H9 (cell line): Measurements from ENCODE around the gene ZNF783. TPM values are rescaled to one million over a fixed set of nuclear protein-coding genes. Genes with fewer than 3 reads are reported as not detected.

ENCODE experiments used
- DNase-seq: peaks from one replicate; pipeline ENCODE4 v3.0.0-alpha.2; 2017
- H2AFZ ChIP-seq: one replicate; pipeline ENCODE4 v1.6.1; 2013; ENCODE audit warnings: mild to moderate bottlenecking, low read length, control low read depth, moderate library complexity
- H2AK5ac ChIP-seq: 2 replicates; pipeline ENCODE4 v1.6.1; 2013; ENCODE audit warnings: low read length, control low read depth, mixed read lengths; ENCODE audit not compliant: insufficient read length
- H2BK120ac ChIP-seq: one replicate; pipeline ENCODE4 v1.6.1; 2013; ENCODE audit warnings: low read depth, mild to moderate bottlenecking, low read length, control low read depth, inconsistent platforms; ENCODE audit not compliant: poor library complexity, severe bottlenecking
- H2BK12ac ChIP-seq: 2 replicates; pipeline ENCODE4 v1.6.1; 2013; ENCODE audit warnings: low read length, control low read depth, mixed read lengths, low read depth; ENCODE audit not compliant: insufficient read length
- H2BK15ac ChIP-seq: 2 replicates; pipeline ENCODE4 v1.6.1; 2013; ENCODE audit warnings: low read depth, low read length, control low read depth
- H2BK20ac ChIP-seq: one replicate; pipeline ENCODE4 v1.6.1; 2013; ENCODE audit warnings: low read depth, mild to moderate bottlenecking, low read length, control low read depth, inconsistent platforms; ENCODE audit not compliant: poor library complexity, severe bottlenecking
- H2BK5ac ChIP-seq: 2 replicates; pipeline ENCODE4 v1.6.1; 2013; ENCODE audit warnings: low read length, control low read depth, mixed read lengths; ENCODE audit not compliant: insufficient read length
- H3K14ac ChIP-seq: 2 replicates; pipeline ENCODE4 v1.6.1; 2013; ENCODE audit warnings: low read length, control low read depth; ENCODE audit not compliant: insufficient read depth
- H3K18ac ChIP-seq: 2 replicates; pipeline ENCODE4 v1.6.1; 2013; ENCODE audit warnings: low read depth, mild to moderate bottlenecking, mixed read lengths, low read length, control low read depth; ENCODE audit not compliant: insufficient read length
- H3K23ac ChIP-seq: 2 replicates; pipeline ENCODE4 v1.6.1; 2013; ENCODE audit warnings: low read length, control low read depth, mixed read lengths, low read depth; ENCODE audit not compliant: insufficient read length
- H3K23me2 ChIP-seq: 2 replicates; pipeline ENCODE4 v1.6.1; 2013; ENCODE audit warnings: low read depth, mild to moderate bottlenecking, mixed read lengths, low read length, control low read depth; ENCODE audit not compliant: insufficient read length, poor library complexity, severe bottlenecking
- H3K27ac ChIP-seq: 2 replicates; pipeline ENCODE4 v1.5.1; 2013; ENCODE audit warnings: low read length, control low read depth, mixed read lengths, low read depth; ENCODE audit not compliant: insufficient read length
- H3K27me3 ChIP-seq: 2 replicates; pipeline ENCODE4 v1.6.1; 2013; ENCODE audit warnings: low read length, control low read depth, inconsistent platforms; ENCODE audit not compliant: insufficient read depth
- H3K4ac ChIP-seq: 2 replicates; pipeline ENCODE4 v1.6.1; 2013; ENCODE audit warnings: low read depth, mild to moderate bottlenecking, control low read depth, inconsistent platforms, low read length, moderate library complexity
- H3K4me1 ChIP-seq: 2 replicates; pipeline ENCODE4 v1.6.1; 2013; ENCODE audit warnings: low read length, control low read depth, inconsistent platforms; ENCODE audit not compliant: insufficient read depth
- H3K4me2 ChIP-seq: 2 replicates; pipeline ENCODE4 v1.6.1; 2013; ENCODE audit warnings: low read length, control low read depth, mixed read lengths; ENCODE audit not compliant: insufficient read length, insufficient read depth
- H3K56ac ChIP-seq: 2 replicates; pipeline ENCODE4 v1.6.1; 2013; ENCODE audit warnings: low read depth, mild to moderate bottlenecking, mixed read lengths, low read length, control low read depth; ENCODE audit not compliant: insufficient read length
- H3K79me1 ChIP-seq: 2 replicates; pipeline ENCODE4 v1.6.1; 2013; ENCODE audit warnings: low read depth, mild to moderate bottlenecking, moderate library complexity, low read length, control low read depth, inconsistent platforms; ENCODE audit not compliant: insufficient read depth, poor library complexity, severe bottlenecking
- H3K79me2 ChIP-seq: 2 replicates; pipeline ENCODE4 v1.6.1; 2013; ENCODE audit warnings: low read length, control low read depth, inconsistent platforms; ENCODE audit not compliant: insufficient read depth
- H3K9ac ChIP-seq: 2 replicates; pipeline ENCODE4 v1.6.1; 2013; ENCODE audit warnings: low read length, control low read depth, mixed read lengths; ENCODE audit not compliant: insufficient read length; ENCODE audit errors: extremely low read depth
- H3K9me3 ChIP-seq: one replicate; pipeline ENCODE4 v1.6.1; 2013; ENCODE audit warnings: low read depth, low read length, inconsistent platforms; ENCODE audit not compliant: control insufficient read depth
- H3T11ph ChIP-seq: one replicate; pipeline ENCODE4 v1.6.1; 2013; ENCODE audit warnings: mild to moderate bottlenecking, low read length, control low read depth, inconsistent platforms
- H4K20me1 ChIP-seq: one replicate; pipeline ENCODE4 v1.6.1; 2013; ENCODE audit not compliant: control insufficient read depth, insufficient read length, insufficient read depth
- H4K5ac ChIP-seq: 2 replicates; pipeline ENCODE4 v1.6.1; 2013; ENCODE audit warnings: low read depth, mild to moderate bottlenecking, mixed read lengths, low read length, control low read depth; ENCODE audit not compliant: insufficient read length
- H4K8ac ChIP-seq: replicated peaks from 2 replicates; pipeline ENCODE4 v1.6.1; 2013; ENCODE audit warnings: low read length, control low read depth, mixed read lengths, low read depth; ENCODE audit not compliant: insufficient read length
- H4K91ac ChIP-seq: 2 replicates; pipeline ENCODE4 v1.6.1; 2013; ENCODE audit warnings: low read depth, mild to moderate bottlenecking, moderate library complexity, mixed read lengths, low read length, control low read depth; ENCODE audit not compliant: insufficient read length
- H3K27ac Mint-ChIP-seq, 3 experiments: 2 replicates in 2 of 3; 3 replicates in 1 of 3; pipeline ENCODE4 v1.8.0; 2020 to 2021; ENCODE audit warnings: mixed read lengths in 3 of 3, mild to moderate bottlenecking in 1 of 3, moderate library complexity in 1 of 3
- H3K27me3 Mint-ChIP-seq: 2 replicates; pipeline ENCODE4 v1.8.0; 2021; ENCODE audit warnings: low read depth, mild to moderate bottlenecking, moderate library complexity, mixed read lengths
- H3K36me3 Mint-ChIP-seq, 3 experiments: 2 replicates in 2 of 3; 3 replicates in 1 of 3; pipeline ENCODE4 v1.8.0; 2020 to 2021; ENCODE audit warnings: low read depth in 3 of 3, mixed read lengths in 3 of 3; ENCODE audit not compliant: insufficient read depth in 1 of 3
- H3K4me1 Mint-ChIP-seq, 2 experiments: 2 replicates each; pipeline ENCODE4 v1.8.0; 2020; ENCODE audit warnings: mixed read lengths in 2 of 2
- H3K4me3 Mint-ChIP-seq, 2 experiments: 2 replicates in 1 of 2; 3 replicates in 1 of 2; pipeline ENCODE4 v1.8.0; 2020 to 2021; ENCODE audit warnings: mild to moderate bottlenecking in 2 of 2, mixed read lengths in 2 of 2, moderate library complexity in 1 of 2
- H3K9me3 Mint-ChIP-seq, 2 experiments: 2 replicates in 1 of 2; 3 replicates in 1 of 2; pipeline ENCODE4 v1.8.0; 2020; ENCODE audit warnings: mild to moderate bottlenecking in 2 of 2, mixed read lengths in 2 of 2, moderate library complexity in 1 of 2
- WGBS: extraction: QIAGEN DNeasy Blood & Tissue Kit; methylation state at CpG from one replicate; pipeline ENCODE4 v1.1.7; 2013; ENCODE audit warnings: missing lambda C conversion rate, low lambda C conversion rate, mixed read lengths; ENCODE audit not compliant: insufficient read length; ENCODE audit errors: extremely low coverage; 5-methylcytosine and 5-hydroxymethylcytosine counted together
- total RNA-seq: library from RNA; stranded (reverse); gene quantifications from 2 replicates; pipeline ENCODE4 v1.2.1, GENCODE V29; 2021
- TF ChIP-seq, protein P1 (sequence below): fragments of 200-600 bp; sonication (generic); conservative IDR thresholded peaks from 3 replicates; pipeline ENCODE4 v1.8.0; 2021; ENCODE audit warnings: antibody characterized with exemption, mild to moderate bottlenecking

The ZNF783 gene
- total RNA-seq, 1 experiment from 2014 or later, result 13.6 TPM

DNA sequence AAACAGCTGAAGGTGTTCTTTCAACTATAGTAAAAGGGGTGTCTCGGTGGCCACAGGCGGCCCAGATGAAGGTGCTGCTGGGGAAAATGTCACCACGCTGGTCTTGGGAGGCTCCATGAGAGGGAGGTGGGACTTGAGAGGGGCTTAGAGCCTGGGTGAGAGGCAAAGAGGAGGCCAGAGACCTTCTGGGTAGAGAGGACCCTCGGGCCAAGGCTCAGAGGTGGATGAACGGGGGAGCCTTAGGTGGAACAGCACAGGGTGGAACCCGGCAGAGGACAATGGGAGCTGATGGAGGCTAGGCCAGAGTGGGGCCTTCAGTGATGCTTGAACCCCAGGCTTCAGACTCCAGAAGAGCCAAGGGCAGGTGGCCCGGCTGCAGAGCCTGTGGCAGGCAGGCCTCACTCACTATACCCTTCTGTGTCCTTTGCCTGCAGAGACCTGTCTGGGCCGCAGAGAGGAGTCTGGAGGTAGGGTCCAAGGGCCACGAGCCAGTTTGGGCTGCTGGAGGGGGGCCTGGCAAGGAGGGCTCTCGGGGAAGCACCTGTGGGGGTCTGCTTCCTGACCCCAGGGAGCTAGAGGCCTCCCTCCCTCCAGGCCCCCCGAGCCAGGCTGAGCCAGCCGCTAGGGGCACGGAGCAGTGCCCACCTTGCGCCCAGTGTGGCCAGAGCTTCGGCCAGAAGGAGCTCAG, 32.1 kb downstream of the ZNF783 start:
- no peak overlapping the region for H3T11ph ChIP-seq

More for the DNA sequence above, 32.1 kb downstream of the ZNF783 start:
- Mint-ChIP-seq H3K4me1 (peaks cover 0 to 2% of the 10 kb centered on the region in 2 experiments; a peak in 2 of 4 replicates), H3K27me3 (peaks cover 5% of the 10 kb centered on the region), H3K9me3 (peaks cover 5 to 8% of the 10 kb centered on the region in 2 experiments; a peak in 3 of 5 replicates), H3K27ac (peak overlapping the region in 1 of 3 experiments; percentile 83; a peak in 2 of 7 replicates), H3K4me3 (no peak overlapping the region; a peak in 1 of 5 replicates), H3K36me3 (peaks cover 2 to 13% (median 5%) of the 10 kb centered on the region in 3 experiments)
- no peak overlapping the region for H3K18ac ChIP-seq
- no peak overlapping the region for H3K4me2 ChIP-seq
- H3K9me3 ChIP-seq, result peaks cover 10% of the 10 kb centered on the region
- no peak overlapping the region for H2AK5ac ChIP-seq
- no peak overlapping the region for H3K4ac ChIP-seq
- no peak for DNase-seq
- H3K14ac ChIP-seq, result no peak overlapping the region
- H4K91ac ChIP-seq, result no peak overlapping the region
- no peak overlapping the region for H4K5ac ChIP-seq
- TF ChIP-seq, protein P1, sequence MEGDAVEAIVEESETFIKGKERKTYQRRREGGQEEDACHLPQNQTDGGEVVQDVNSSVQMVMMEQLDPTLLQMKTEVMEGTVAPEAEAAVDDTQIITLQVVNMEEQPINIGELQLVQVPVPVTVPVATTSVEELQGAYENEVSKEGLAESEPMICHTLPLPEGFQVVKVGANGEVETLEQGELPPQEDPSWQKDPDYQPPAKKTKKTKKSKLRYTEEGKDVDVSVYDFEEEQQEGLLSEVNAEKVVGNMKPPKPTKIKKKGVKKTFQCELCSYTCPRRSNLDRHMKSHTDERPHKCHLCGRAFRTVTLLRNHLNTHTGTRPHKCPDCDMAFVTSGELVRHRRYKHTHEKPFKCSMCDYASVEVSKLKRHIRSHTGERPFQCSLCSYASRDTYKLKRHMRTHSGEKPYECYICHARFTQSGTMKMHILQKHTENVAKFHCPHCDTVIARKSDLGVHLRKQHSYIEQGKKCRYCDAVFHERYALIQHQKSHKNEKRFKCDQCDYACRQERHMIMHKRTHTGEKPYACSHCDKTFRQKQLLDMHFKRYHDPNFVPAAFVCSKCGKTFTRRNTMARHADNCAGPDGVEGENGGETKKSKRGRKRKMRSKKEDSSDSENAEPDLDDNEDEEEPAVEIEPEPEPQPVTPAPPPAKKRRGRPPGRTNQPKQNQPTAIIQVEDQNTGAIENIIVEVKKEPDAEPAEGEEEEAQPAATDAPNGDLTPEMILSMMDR, result no peak
- H2BK5ac ChIP-seq, result no peak overlapping the region
- no peak overlapping the region for H3K56ac ChIP-seq
- H3K9ac ChIP-seq, result no peak overlapping the region
- no CpG with 5 or more reads among the region's 15 CpGs for WGBS
- no peaks in the 10 kb centered on the region for H4K20me1 ChIP-seq
- H2AFZ ChIP-seq, result no peak overlapping the region
- H2BK12ac ChIP-seq, result no peak overlapping the region
- H3K27ac ChIP-seq, result no peak overlapping the region
- no peak overlapping the region for H2BK120ac ChIP-seq
- H3K23ac ChIP-seq, result no peak overlapping the region
- no peak overlapping the region for H4K8ac ChIP-seq
- no peak overlapping the region for H2BK15ac ChIP-seq
- no peaks in the 10 kb centered on the region for H3K79me1 ChIP-seq
- no peaks in the 10 kb centered on the region for H3K23me2 ChIP-seq
- H3K4me1 ChIP-seq, result no peaks in the 10 kb centered on the region
- no peak overlapping the region for H2BK20ac ChIP-seq
- H3K27me3 ChIP-seq, result no peaks in the 10 kb centered on the region
- no peaks in the 10 kb centered on the region for H3K79me2 ChIP-seq
